Endodermal cell (in vitro differentiated cells): Measurements from ENCODE around the gene ZRANB3. TPM values are rescaled to one million over a fixed set of nuclear protein-coding genes. Genes with fewer than 3 reads are reported as not detected.
"Not testable (repeated sequence)": the region's sequence is repeated elsewhere in the genome, so short reads cannot be mapped to it uniquely, and the experiment has no call there.

Source experiments
- DNase-seq: peaks from one replicate; pipeline ENCODE4 v3.0.0-alpha.2; 2017
- H3K27ac ChIP-seq: 2 replicates; pipeline ENCODE4 v1.5.1; 2013; ENCODE audit warnings: mild to moderate bottlenecking, low read depth, low read length, moderate library complexity
- H3K27me3 ChIP-seq: 2 replicates; pipeline ENCODE4 v1.6.1; 2013; ENCODE audit warnings: mild to moderate bottlenecking, low read length, moderate library complexity; ENCODE audit not compliant: insufficient read depth, control insufficient read depth, poor library complexity, severe bottlenecking
- H3K36me3 ChIP-seq: 2 replicates; pipeline ENCODE4 v1.7.0; 2013; ENCODE audit warnings: mild to moderate bottlenecking, low read length, moderate library complexity; ENCODE audit not compliant: control insufficient read depth, insufficient read depth
- H3K4me1 ChIP-seq: one replicate; pipeline ENCODE4 v1.7.0; 2013; ENCODE audit warnings: low read length; ENCODE audit not compliant: control insufficient read depth, insufficient read depth
- H3K4me3 ChIP-seq: 2 replicates; pipeline ENCODE4 v1.5.1; 2013; ENCODE audit warnings: mild to moderate bottlenecking, low read length, moderate library complexity
- H3K9ac ChIP-seq: 2 replicates; pipeline ENCODE4 v1.6.1; 2013; ENCODE audit warnings: mild to moderate bottlenecking, low read length, moderate library complexity; ENCODE audit not compliant: poor library complexity, severe bottlenecking; ENCODE audit errors: extremely low read depth
- H3K9me3 ChIP-seq: 2 replicates; pipeline ENCODE4 v1.6.1; 2013; ENCODE audit warnings: mild to moderate bottlenecking, low read length, moderate library complexity; ENCODE audit not compliant: control insufficient read depth
- H3K27ac Mint-ChIP-seq: 2 replicates; pipeline ENCODE4 v1.8.0; 2020; ENCODE audit warnings: mixed read lengths
- H3K27me3 Mint-ChIP-seq: 2 replicates; pipeline ENCODE4 v1.8.0; 2021; ENCODE audit warnings: mild to moderate bottlenecking, mixed read lengths; ENCODE audit not compliant: insufficient read depth
- H3K36me3 Mint-ChIP-seq: 2 replicates; pipeline ENCODE4 v1.8.0; 2020; ENCODE audit warnings: low read depth, mixed read lengths
- H3K4me1 Mint-ChIP-seq: 2 replicates; pipeline ENCODE4 v1.8.0; 2020; ENCODE audit warnings: mixed read lengths
- H3K4me3 Mint-ChIP-seq: 2 replicates; pipeline ENCODE4 v1.8.0; 2020; ENCODE audit warnings: mild to moderate bottlenecking, moderate library complexity, mixed read lengths
- H3K9me3 Mint-ChIP-seq: 2 replicates; pipeline ENCODE4 v1.8.0; 2020; ENCODE audit warnings: mild to moderate bottlenecking, mixed read lengths
- CTCF ChIP-seq: fragments of 200-600 bp; sonication (generic); conservative IDR thresholded peaks from 2 replicates; pipeline ENCODE4 v1.5.0; 2021; ENCODE audit warnings: antibody characterized with exemption, mild to moderate bottlenecking
- WGBS, 2 experiments: methylation state at CpG; one replicate each; pipeline versions ENCODE4 v1.1.5 to v1.1.7; 2013; ENCODE audit warnings: missing lambda C conversion rate in 2 of 2, mixed read lengths in 1 of 2; ENCODE audit not compliant: insufficient coverage in 1 of 2, insufficient read length in 1 of 2; 5-methylcytosine and 5-hydroxymethylcytosine counted together
- total RNA-seq, 2 donors: library from RNA; stranded (reverse); fragmentation: NEBNext Ultra II Directional in 1 of 2; extraction: Animal tissue kit (Norgen Biotek cat#: 25700) in 1 of 2; gene quantifications; 2 replicates in 1 of 2; 3 replicates in 1 of 2; pipeline ENCODE4 v1.2.1, GENCODE V29; 2021

Gene ZRANB3
- total RNA-seq, 2 donors from 2014 or later, result 17.2 to 20.7 TPM

- Histone ChIP-seq H3K9ac (no peak overlapping the region), H3K4me3 (no peak overlapping the region), H3K4me1 (peaks cover 8% of the 10 kb centered on the region), H3K36me3 (peaks cover 60% of the 10 kb centered on the region), H3K9me3 (peaks cover 6% of the 10 kb centered on the region), H3K27ac (no peak overlapping the region), H3K27me3 (peaks cover 6% of the 10 kb centered on the region)
- peaks cover 3% of the 10 kb centered on the region for H3K9me3 Mint-ChIP-seq
- no peak for TF ChIP-seq CTCF
- peaks cover 13% of the 10 kb centered on the region for H3K4me1 Mint-ChIP-seq
- peaks cover 17% of the 10 kb centered on the region for H3K36me3 Mint-ChIP-seq
- H3K27ac Mint-ChIP-seq, result no peak overlapping the region
- peaks cover 3% of the 10 kb centered on the region for H3K27me3 Mint-ChIP-seq
- no peak for DNase-seq
- no peak overlapping the region for H3K4me3 Mint-ChIP-seq
Observed at GRCh38 chr2:135119582-135119981, 411.4 kb downstream of the ZRANB3 start.

- H3K27ac Mint-ChIP-seq, result no peak overlapping the region
- no peak overlapping the region for H3K4me3 Mint-ChIP-seq
- 93 to 100% methylated on average over 3 of the region's 3 CpGs for WGBS, 2 experiments
Observed at GRCh38 chr2:135113322-135113721, 417.7 kb downstream of the ZRANB3 start.

GRCh38 chr2:135105513-135106316 lies 425.3 kb downstream of the ZRANB3 start:
- H3K4me1 Mint-ChIP-seq, H3K4me1 ChIP-seq, H3K4me3 ChIP-seq, H3K9ac ChIP-seq, H3K27me3 ChIP-seq, H3K27ac ChIP-seq, H3K4me3 Mint-ChIP-seq, DNase-seq, H3K27me3 Mint-ChIP-seq, H3K27ac Mint-ChIP-seq: not testable (repeated sequence)
- Histone ChIP-seq H3K9me3 (peaks cover 59% of the 10 kb centered on the region), H3K36me3 (peaks cover 52% of the 10 kb centered on the region)
- WGBS, 2 experiments, result 94 to 97% methylated on average over 8 to 49 of the region's 56 CpGs
- peaks cover 55% of the 10 kb centered on the region for H3K9me3 Mint-ChIP-seq
- peaks cover 60% of the 10 kb centered on the region for H3K36me3 Mint-ChIP-seq

More at GRCh38 chr2:135113322-135113721, 417.7 kb downstream of the ZRANB3 start:
- peaks cover 3% of the 10 kb centered on the region for H3K27me3 Mint-ChIP-seq
- peaks cover 19% of the 10 kb centered on the region for H3K9me3 ChIP-seq
- H3K4me3 ChIP-seq, result no peak overlapping the region
- peaks cover 47% of the 10 kb centered on the region for H3K36me3 ChIP-seq
- H3K27me3 ChIP-seq, result peaks cover 6% of the 10 kb centered on the region
- H3K9ac ChIP-seq, result no peak overlapping the region
- DNase-seq, result no peak
- H3K9me3 Mint-ChIP-seq, result peaks cover 15% of the 10 kb centered on the region
- peaks cover 15% of the 10 kb centered on the region for H3K4me1 Mint-ChIP-seq
- H3K36me3 Mint-ChIP-seq, result peaks cover 32% of the 10 kb centered on the region
- H3K27ac ChIP-seq, result no peak overlapping the region
- peaks cover 12% of the 10 kb centered on the region for H3K4me1 ChIP-seq
- no peak for TF ChIP-seq CTCF
